Measurements from ENCODE around the gene ROBO3.

DNA sequence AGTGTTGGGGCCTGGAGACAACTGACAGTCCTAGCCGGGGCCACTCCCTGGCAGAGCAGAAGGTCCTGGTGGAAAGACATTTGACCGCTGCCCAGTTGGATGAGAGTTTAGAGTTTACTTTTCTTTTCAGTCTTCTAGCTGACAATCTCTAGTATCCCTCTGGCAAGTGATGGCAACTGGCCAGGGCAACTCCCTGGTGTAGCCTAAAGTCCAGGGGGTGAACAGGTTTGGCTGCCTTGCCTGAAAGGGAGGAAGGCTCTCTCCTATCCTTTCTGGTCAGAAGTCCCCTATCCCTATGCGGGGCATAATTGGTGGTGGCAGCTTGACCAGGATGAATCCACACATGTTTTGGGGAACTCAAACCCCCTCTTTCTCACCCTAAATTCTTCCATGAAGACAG lies 48.2 kb upstream of the ROBO3 start:
- TF ChIP-seq, protein P1, sequence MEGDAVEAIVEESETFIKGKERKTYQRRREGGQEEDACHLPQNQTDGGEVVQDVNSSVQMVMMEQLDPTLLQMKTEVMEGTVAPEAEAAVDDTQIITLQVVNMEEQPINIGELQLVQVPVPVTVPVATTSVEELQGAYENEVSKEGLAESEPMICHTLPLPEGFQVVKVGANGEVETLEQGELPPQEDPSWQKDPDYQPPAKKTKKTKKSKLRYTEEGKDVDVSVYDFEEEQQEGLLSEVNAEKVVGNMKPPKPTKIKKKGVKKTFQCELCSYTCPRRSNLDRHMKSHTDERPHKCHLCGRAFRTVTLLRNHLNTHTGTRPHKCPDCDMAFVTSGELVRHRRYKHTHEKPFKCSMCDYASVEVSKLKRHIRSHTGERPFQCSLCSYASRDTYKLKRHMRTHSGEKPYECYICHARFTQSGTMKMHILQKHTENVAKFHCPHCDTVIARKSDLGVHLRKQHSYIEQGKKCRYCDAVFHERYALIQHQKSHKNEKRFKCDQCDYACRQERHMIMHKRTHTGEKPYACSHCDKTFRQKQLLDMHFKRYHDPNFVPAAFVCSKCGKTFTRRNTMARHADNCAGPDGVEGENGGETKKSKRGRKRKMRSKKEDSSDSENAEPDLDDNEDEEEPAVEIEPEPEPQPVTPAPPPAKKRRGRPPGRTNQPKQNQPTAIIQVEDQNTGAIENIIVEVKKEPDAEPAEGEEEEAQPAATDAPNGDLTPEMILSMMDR (IDR thresholded peaks at IDR 0.05; ENCODE audit: insufficient read depth, low read length, poor library complexity, severe bottlenecking): no peak
- TF ChIP-seq EZH2phosphoT487 (conservative IDR thresholded peaks at IDR 0.05; ENCODE audit: low read length): no peak
